ENCODE data around the gene SOS2.
"Not testable (repeated sequence)": the region's sequence is repeated elsewhere in the genome, so short reads cannot be mapped to it uniquely, and the experiment has no call there.

SOS2 gene

DNA sequence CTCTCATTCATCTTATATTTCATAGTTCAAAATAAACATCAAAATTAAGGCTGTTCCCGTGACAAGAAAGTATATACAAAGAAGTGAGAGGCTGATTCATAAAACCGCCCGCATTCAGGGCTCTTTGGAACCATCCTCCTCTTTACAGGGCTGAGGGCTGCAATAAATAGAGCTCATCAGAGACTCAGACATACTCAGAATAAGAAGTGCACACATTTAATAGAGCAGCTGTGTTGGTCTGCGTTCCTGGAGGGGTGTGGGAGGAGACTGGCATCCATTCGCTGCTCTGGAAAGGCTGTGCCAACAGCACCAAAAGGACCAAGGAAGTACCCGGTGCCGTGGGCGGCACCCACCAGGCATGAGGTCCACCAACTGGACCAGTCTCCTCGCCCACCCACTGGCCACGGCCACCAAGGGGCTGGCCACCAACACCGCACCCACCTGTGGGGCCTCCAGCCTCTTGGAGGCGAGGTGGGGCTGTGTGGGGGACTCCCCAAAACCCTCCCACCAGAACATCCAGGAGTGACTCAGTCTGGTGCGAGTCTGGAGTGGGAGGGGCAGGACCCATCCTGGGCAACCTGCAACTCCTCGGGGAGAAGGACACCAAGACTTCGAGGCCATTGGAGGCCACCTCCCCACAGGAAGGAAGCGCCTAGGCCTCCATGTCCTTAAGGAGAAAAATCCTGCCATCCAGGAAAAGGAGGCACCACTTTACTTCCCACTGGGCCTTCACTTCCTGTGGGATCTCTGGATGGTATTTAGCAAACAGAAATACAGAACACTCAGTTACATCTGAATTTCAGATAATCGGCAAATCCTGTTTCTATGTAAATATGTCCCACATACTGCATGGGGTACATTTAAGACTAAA is 147.7 kb downstream of the SOS2 start:
- peak; percentile 82 for DNase-seq

DNA sequence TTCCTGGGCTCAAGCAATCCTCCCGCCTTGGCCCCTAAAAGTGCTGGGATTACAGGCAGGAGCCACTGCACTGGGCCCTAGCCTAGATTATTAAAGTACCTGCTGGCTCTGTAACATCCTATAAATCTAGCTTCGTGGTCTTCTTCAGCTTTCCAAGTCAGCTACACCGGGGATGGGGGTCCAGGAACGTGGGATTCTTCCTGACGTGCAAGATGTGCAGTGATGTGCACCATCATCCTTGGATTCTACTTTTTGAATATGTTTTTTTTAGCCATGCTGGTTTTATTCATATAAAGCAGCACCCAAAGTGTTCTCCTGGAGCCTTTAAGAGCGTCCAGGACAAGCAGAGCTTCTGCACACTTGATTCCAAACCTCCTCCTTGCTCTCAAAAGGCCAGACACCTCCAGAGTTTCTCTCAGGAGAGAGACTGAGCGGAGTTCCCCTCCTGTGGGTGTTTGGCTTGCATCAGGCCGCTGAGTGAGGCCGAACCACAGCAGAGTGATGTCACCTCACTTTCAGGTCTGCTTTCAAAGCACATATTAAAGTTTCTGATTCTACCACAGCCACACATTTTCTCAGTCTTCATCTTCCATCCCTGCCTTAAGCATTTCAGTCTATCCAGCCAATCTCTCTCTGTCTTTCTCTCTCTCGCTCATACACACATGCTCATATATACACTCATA is 148.5 kb downstream of the SOS2 start:
- peak; percentile 95 for DNase-seq

DNA sequence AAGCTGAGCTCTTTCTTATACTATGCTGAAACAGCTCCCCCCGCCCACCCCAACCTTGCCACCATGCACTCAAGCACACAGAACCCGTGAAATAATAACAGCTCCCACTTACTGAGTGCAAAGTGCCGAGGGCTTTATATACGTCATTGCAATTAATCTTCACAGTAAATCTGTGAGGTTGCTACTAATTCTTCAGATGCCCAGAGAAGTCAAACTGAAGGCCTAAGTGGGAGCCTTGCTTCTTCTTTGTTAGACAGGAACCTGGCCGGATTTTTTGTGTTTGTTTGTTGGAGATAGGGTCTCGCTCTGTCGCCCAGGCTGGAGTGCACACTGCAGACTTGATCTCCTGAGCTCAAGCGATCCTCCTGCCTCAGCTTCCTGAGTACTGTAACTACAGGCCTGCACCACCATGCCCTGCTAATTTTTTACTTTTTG is 149.1 kb downstream of the SOS2 start:
- peak; percentile 54 for DNase-seq

DNA sequence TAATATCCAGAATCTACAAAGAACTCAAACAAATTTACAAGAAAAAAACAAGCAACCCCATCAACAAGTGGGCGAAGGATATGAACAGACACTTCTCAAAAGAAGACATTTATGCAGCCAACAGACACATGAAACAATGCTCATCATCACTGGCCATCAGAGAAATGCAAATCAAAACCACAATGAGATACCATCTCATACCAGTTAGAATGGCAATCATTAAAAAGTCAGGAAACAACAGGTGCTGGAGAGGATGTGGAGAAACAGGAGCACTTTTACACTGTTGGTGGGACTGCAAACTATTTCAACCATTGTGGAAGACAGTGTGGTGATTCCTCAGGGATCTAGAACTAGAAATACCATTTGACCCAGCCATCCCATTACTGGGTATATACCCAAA is 152.3 kb downstream of the SOS2 start:
- DNase-seq = not testable (repeated sequence)

DNA sequence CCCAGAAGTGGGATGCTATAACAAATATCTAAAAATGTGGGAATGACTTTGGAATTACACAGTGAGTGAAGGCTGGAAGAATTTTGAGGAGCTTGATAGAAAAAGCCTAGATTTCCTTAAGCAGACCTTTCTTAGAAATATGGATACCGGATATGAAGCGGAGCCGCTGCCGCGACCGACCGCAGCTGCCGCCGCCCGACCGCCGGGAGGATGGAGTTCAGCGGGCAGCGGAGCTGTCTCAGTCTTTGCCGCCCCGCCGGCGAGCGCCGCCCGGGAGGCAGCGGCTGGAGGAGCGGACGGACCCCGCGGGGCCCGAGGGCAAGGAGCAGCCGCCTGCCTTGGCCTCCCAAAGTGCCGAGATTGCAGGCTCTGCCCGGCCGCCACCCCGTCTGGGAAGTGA is 157.7 kb downstream of the SOS2 start:
- not testable (repeated sequence) for DNase-seq

DNA sequence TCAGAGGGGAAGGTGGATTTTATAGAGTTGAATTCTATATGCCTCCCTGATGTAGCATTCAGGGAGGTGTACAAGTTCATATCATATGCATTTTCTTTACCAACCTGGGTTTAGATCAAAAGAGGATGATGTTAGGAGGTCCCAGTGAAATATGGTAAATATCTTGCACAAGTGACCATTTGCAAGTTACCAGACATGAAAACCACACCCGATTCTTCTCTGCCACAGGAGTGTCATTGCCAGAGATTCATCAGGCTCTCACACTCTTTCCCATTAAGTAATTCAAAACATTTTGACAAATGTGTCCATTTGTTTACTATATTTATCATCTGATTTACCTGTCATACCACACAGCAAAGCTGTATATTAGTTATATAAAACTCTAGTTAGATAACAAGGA is 159.0 kb downstream of the SOS2 start:
- DNase-seq = no peak

DNA sequence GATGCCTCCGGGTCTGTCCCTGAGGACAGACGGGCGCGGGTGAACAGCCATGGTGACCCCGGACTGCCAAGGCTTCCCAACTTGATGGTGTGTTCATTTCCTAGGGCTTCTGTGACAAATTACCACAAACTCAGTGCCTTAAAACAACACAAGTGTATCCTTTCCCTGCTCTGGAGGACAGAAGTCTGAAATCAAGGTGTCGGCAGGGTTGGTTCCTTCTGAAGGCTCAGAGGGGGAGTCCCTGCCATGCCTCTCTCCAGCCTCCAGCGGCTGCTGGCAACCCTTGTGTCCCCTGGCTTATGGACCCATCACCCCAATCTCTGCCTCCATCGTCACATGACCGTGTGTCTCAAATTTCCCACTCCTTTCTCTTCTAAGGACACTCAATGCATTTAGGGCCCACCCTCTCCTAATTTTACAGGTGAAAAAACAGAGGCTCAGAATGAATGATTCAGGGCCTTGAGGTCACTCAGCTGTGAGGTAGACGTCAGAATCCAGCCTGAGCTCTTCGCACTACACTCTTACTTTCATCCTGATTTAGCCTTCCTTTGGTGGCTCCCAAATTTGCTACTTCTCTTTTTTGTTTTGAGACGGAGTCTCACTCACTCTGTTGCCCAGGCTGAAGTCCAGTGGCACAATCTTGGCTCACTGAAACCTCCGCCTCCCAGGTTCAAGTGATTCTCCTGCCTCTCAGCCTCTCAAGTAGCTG is 160.4 kb downstream of the SOS2 start:
- no peak for DNase-seq

DNA sequence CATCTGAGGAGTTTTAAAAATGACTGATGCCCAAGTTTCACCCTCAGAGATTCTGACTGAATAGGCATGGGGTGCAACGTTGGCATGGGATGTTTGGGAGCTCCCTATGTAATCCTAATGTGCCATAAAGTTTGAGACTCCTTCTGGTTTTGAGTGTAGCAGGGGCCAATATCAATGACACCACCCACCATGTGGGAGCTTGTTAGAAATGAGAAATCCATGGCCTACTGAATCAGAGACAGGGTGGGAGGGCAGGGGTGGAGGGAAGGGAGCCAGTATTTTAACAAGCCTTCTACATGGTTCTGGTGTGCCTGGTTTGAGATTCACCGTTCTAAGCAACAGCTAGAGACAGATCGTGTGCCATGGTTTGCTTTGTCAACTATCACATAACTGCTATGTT is 161.1 kb downstream of the SOS2 start:
- no peak for DNase-seq

DNA sequence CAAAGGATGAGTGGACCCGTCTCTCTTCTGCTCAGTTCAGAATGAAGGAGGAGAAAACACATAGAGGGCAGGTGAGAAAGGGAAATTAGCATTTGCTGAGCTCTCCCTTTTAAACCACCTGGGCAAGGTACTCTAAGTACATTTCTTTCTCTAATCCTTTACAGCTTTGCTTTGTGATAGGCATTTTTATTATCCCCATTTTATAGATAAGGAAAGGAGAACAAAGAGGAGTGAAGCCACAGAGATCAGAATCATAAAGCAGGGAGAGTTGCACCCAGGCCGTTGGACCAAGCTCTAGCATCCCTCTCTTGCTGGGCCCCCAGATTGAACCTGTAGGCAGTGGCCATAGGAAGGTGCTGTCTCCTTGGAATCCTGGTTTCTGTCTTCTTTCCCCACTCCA is 162.1 kb downstream of the SOS2 start:
- no peak for DNase-seq

DNA sequence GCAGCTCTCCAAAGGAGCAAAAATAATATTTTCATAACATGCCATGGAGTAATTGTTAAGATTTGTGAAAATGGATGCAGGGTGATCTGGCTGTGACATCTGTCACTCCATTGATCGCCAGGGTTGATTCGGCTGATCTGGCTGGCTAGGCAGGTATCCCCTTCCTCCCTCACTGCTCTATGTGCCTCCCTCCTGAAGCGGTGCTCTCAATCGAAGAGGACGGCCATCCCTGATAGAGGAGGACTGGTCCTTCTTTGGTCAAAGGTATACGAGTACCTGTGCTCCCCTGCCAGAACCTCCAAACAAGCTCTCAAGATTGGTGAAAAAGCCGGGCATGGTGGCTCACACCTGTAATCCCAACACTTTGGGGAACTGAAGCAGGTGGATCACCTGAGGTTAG is 162.9 kb downstream of the SOS2 start:
- DNase-seq = no peak

DNA sequence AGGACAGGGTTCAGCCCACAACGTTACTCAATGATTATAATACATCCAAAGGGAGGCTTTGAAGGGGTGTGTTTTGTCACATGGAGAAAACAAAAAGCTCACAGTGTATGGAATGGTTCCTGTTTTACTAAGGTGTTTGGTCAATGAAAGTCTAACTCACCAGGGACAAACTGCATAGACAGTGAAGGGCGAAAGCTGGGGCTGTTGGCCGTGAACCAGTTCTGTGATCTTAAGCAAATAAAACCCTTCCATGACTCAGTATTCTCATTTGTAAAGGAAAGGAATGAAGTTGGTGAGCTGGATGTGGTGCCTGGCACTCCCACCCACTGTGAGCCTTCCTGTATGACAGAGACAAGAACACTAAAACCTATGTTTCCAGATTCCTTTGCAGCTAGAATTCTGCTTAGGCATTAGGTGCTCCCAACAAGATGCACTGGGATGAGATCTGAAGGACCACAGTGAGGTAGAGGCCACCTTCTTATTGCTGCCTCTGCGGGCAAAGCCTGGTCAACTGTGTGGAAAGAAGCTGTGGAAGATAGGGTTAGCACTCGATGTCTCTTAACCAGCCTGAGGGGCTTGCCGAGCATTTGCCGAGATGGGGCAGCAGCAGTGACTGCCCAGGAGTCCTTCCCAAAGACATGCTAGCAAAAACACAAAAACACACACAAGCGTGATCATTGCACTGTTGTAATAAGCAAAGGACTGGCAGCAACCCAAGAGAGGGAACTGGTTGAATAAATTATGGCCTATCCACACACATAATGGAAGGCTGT is 163.5 kb downstream of the SOS2 start:
- no peak for DNase-seq

Measured in activated CD4-positive, alpha-beta T cell treated with anti-CD3 and anti-CD28 coated beads, Interleukin-2, Interleukin-6, amounts not matched to agents 100 ng/mL and 50 ng/mL, durations not matched to agents 16 hours and 8 hours (primary cell).